Smooth muscle cell (in vitro differentiated cells): ENCODE data around the gene KIF7. TPM values are rescaled to one million over a fixed set of nuclear protein-coding genes. Genes with fewer than 3 reads are reported as not detected.
A peak's percentile ranks its signal among the peaks of the same experiment; 100 is the strongest.

Experiments
- DNase-seq: peaks from one replicate; lab custom pipeline; 2025; ENCODE audit not compliant: unreplicated experiment; lab: John Stamatoyannopoulos, UW
- H2AFZ ChIP-seq: fragments of 200-600 bp; sonication (generic); 2 replicates; pipeline ENCODE4 v1.6.0; 2016; ENCODE audit warnings: antibody characterized with exemption, low read depth, mild to moderate bottlenecking
- H3F3A ChIP-seq: fragments of 200-600 bp; sonication (generic); 2 replicates; pipeline ENCODE4 v1.6.0; 2017; ENCODE audit warnings: antibody characterized with exemption, low read depth
- H3K27ac ChIP-seq: fragments of 200-600 bp; sonication (generic); 2 replicates; pipeline ENCODE4 v1.5.1; 2016; ENCODE audit warnings: low read depth, mild to moderate bottlenecking
- H3K27me3 ChIP-seq: fragments of 200-600 bp; sonication (generic); 2 replicates; pipeline ENCODE4 v1.6.1; 2016; ENCODE audit warnings: low read depth, mild to moderate bottlenecking
- H3K36me3 ChIP-seq: fragments of 200-600 bp; sonication (generic); 2 replicates; pipeline ENCODE4 v1.5.1; 2016; ENCODE audit warnings: low read depth
- H3K4me1 ChIP-seq: fragments of 200-600 bp; sonication (generic); 2 replicates; pipeline ENCODE4 v1.5.1; 2016; ENCODE audit warnings: low read depth
- H3K4me2 ChIP-seq: fragments of 200-600 bp; sonication (generic); 2 replicates; pipeline ENCODE4 v1.6.0; 2016; ENCODE audit warnings: mild to moderate bottlenecking
- H3K4me3 ChIP-seq: fragments of 200-600 bp; sonication (generic); 2 replicates; pipeline ENCODE4 v1.5.1; 2016; ENCODE audit warnings: mild to moderate bottlenecking
- H3K79me2 ChIP-seq: fragments of 200-600 bp; sonication (generic); 2 replicates; pipeline ENCODE4 v1.6.0; 2016; ENCODE audit warnings: low read depth, mild to moderate bottlenecking
- H3K9ac ChIP-seq: fragments of 200-600 bp; sonication (generic); 2 replicates; pipeline ENCODE4 v1.6.0; 2016; ENCODE audit warnings: low read depth
- H3K9me3 ChIP-seq: fragments of 200-600 bp; sonication (generic); replicated peaks from 2 replicates; pipeline ENCODE4 v1.5.1; 2016; ENCODE audit warnings: low read depth
- H4K20me1 ChIP-seq: fragments of 200-600 bp; sonication (generic); 2 replicates; pipeline ENCODE4 v1.6.0; 2016; ENCODE audit warnings: low read depth
- WGBS: methylation state at CpG from one replicate; pipeline ENCODE4 v1.1.7; 2016; ENCODE audit warnings: low lambda C conversion rate; 5-methylcytosine and 5-hydroxymethylcytosine counted together
- polyA plus RNA-seq: library from polyadenylated mRNA; unstranded; fragments of >200 nt; fragmentation: Nextera tagmentation; extraction: Ambion mirVana; gene quantifications from 2 replicates; pipeline ENCODE4 v1.2.1, GENCODE V29; 2016
- total RNA-seq: library from RNA; depleted of rRNA; stranded (reverse); fragments of >200 nt; gene quantifications from 2 replicates; pipeline ENCODE4 v1.2.3, GENCODE V29; 2014
- TF ChIP-seq, protein P1 (sequence below): fragments of 200-600 bp; sonication (generic); IDR thresholded peaks from 2 replicates; pipeline ENCODE4 v1.5.1; 2017; ENCODE audit warnings: borderline replicate concordance, mild to moderate bottlenecking, antibody characterized with exemption; ENCODE audit not compliant: insufficient read depth, poor library complexity, severe bottlenecking

Gene KIF7
- total and polyA plus RNA-seq, 2 experiments from 2014 or later = 4.8 to 7.6 TPM

DNA sequence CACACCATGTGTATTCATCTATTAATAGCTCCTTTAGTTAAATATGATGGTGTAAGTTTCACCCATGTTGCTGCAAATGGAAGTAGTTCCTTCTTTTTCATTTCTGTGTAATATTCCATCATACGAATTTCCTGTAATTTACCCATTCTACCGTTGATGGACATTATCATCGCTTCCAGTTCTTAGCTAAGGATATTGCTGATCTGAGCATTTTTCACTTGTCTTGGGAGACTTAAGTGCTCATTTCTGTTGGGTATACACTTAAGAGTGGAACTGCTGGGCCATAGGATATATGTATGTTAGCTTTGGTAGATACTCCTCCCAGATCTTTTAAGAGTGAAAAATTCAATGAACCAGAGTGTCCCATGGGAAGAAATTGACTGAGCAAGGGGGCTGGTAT, 12.9 kb upstream of the KIF7 start:
- no peak overlapping the region for H3K4me3 ChIP-seq
- no peak overlapping the region for H3K4me2 ChIP-seq
- no peak overlapping the region for H3K9ac ChIP-seq
- H3K4me1 ChIP-seq = no peaks in the 10 kb centered on the region
- H3K79me2 ChIP-seq = no peaks in the 10 kb centered on the region
- H3K36me3 ChIP-seq = no peaks in the 10 kb centered on the region
- WGBS = 92% methylated on average over 3 of the region's 3 CpGs
- no peaks in the 10 kb centered on the region for H3K9me3 ChIP-seq
- no peak overlapping the region for H2AFZ ChIP-seq
- DNase-seq = no peak
- peaks cover 7% of the 10 kb centered on the region for H3F3A ChIP-seq
- H4K20me1 ChIP-seq = no peaks in the 10 kb centered on the region
- H3K27me3 ChIP-seq = no peaks in the 10 kb centered on the region
- no peak overlapping the region for H3K27ac ChIP-seq
- TF ChIP-seq, protein P1, sequence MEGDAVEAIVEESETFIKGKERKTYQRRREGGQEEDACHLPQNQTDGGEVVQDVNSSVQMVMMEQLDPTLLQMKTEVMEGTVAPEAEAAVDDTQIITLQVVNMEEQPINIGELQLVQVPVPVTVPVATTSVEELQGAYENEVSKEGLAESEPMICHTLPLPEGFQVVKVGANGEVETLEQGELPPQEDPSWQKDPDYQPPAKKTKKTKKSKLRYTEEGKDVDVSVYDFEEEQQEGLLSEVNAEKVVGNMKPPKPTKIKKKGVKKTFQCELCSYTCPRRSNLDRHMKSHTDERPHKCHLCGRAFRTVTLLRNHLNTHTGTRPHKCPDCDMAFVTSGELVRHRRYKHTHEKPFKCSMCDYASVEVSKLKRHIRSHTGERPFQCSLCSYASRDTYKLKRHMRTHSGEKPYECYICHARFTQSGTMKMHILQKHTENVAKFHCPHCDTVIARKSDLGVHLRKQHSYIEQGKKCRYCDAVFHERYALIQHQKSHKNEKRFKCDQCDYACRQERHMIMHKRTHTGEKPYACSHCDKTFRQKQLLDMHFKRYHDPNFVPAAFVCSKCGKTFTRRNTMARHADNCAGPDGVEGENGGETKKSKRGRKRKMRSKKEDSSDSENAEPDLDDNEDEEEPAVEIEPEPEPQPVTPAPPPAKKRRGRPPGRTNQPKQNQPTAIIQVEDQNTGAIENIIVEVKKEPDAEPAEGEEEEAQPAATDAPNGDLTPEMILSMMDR = no peak

GRCh38 chr15:89667706-89667960, 12.4 kb upstream of the KIF7 start:
- Histone ChIP-seq H3K9ac (no peak overlapping the region), H3K27me3 (no peaks in the 10 kb centered on the region), H3K9me3 (no peaks in the 10 kb centered on the region), H3F3A (peaks cover 7% of the 10 kb centered on the region), H2AFZ (no peak overlapping the region), H4K20me1 (no peaks in the 10 kb centered on the region), H3K4me2 (no peak overlapping the region), H3K79me2 (no peaks in the 10 kb centered on the region), H3K4me3 (no peak overlapping the region), H3K27ac (no peak overlapping the region), H3K36me3 (no peaks in the 10 kb centered on the region), H3K4me1 (no peaks in the 10 kb centered on the region)
- DNase-seq = no peak
- TF ChIP-seq, protein P1 = no peak
- 94% methylated on average over 7 of the region's 7 CpGs for WGBS

DNA sequence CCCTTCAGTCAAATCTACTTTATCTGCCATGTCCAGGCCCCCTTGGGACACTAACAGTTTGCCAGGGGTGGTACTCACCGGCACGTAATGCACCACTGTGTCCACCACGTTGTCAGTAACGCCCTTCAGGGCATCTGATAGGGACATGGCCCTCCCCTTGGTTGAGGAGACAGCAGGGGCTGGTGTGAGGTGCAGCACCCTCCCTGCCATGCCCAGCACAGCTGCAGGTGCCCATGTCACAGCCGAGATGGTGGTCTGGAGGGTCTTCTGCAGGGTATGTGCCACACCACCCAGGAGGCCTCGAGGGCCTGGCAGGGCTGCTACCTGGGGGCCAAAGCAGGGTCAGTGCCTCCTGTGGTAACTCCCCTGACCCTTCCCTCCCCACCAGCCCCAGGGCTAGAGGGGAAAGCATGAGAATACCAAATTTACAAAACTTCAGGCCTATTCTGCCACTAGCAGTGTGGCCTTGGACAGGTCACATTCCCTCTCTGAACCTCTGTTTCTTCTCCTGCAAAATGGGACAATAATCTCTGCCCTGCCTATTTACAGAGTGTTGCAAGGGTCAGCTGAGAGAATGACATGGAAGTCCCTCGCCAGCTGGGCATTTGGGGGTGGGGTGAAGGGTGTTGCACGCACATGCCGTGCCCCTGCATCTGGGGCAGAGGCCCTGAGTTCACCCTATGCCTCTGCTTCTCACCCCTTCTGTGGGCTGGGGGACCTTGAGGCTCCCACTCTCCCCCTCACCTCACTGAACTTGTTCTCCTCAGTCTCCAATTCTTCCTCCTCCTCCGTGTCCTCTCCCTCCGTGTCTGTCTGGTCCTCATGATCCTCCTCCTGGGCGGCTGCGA, 11.8 kb upstream of the KIF7 start:
- TF ChIP-seq, protein P1 = no peak
- Histone ChIP-seq H3F3A (peaks cover 7% of the 10 kb centered on the region), H2AFZ (no peak overlapping the region), H3K27me3 (no peaks in the 10 kb centered on the region), H3K4me2 (no peak overlapping the region), H3K9me3 (no peaks in the 10 kb centered on the region), H3K4me3 (no peak overlapping the region), H4K20me1 (no peaks in the 10 kb centered on the region), H3K36me3 (no peaks in the 10 kb centered on the region), H3K27ac (no peak overlapping the region), H3K4me1 (no peaks in the 10 kb centered on the region), H3K79me2 (no peaks in the 10 kb centered on the region), H3K9ac (no peak overlapping the region)
- no peak for DNase-seq
- WGBS = 91% methylated on average over 13 of the region's 13 CpGs

GRCh38 chr15:89666184-89666857, 11.1 kb upstream of the KIF7 start:
- WGBS = 91% methylated on average over 7 of the region's 8 CpGs
- H3K27ac ChIP-seq = peak overlapping the region; percentile 38
- peak overlapping the region; percentile 90 for H2AFZ ChIP-seq
- peaks cover 7% of the 10 kb centered on the region for H3F3A ChIP-seq
- no peaks in the 10 kb centered on the region for H3K36me3 ChIP-seq
- no peaks in the 10 kb centered on the region for H3K9me3 ChIP-seq
- DNase-seq = no peak
- no peaks in the 10 kb centered on the region for H4K20me1 ChIP-seq
- H3K4me1 ChIP-seq = no peaks in the 10 kb centered on the region
- no peaks in the 10 kb centered on the region for H3K27me3 ChIP-seq
- no peak overlapping the region for H3K4me3 ChIP-seq
- no peaks in the 10 kb centered on the region for H3K79me2 ChIP-seq
- peak overlapping the region; percentile 87 for H3K4me2 ChIP-seq
- H3K9ac ChIP-seq = peak overlapping the region; percentile 51
- TF ChIP-seq, protein P1 = no peak
